CD14-positive monocyte (primary cell): ENCODE data around the gene GUCY1A1. TPM values are rescaled to one million over a fixed set of nuclear protein-coding genes. Genes with fewer than 3 reads are reported as not detected.

Experiments used
- DNase-seq, 3 donors: peaks; one replicate each; pipeline ENCODE4 v3.0.0-alpha.2; 2011 to 2022
- H2AFZ ChIP-seq: 2 replicates; pipeline ENCODE4 v1.6.0; 2012; ENCODE audit warnings: mild to moderate bottlenecking, low read depth, low read length, inconsistent platforms; ENCODE audit not compliant: insufficient read depth, poor library complexity, severe bottlenecking
- H3K27ac ChIP-seq, 2 donors: 1 replicate in 1 of 2; 2 replicates in 1 of 2; pipeline ENCODE4 v1.5.1; 2012 to 2013; ENCODE audit warnings: low read length in 2 of 2, control low read depth in 1 of 2, inconsistent platforms in 1 of 2, low read depth in 1 of 2, mild to moderate bottlenecking in 1 of 2
- H3K27me3 ChIP-seq, 2 donors: one replicate each; pipeline versions ENCODE4 v1.6.0 to v1.6.1; 2011 to 2013; ENCODE audit warnings: low read length in 2 of 2; ENCODE audit not compliant: control insufficient read depth in 2 of 2, insufficient read depth in 2 of 2
- H3K36me3 ChIP-seq, 2 donors: replicated peaks in 1 of 2; 1 replicate in 1 of 2; 2 replicates in 1 of 2; pipeline versions ENCODE4 v1.5.1 to v1.6.1; 2012 to 2013; ENCODE audit warnings: low read length in 2 of 2, control low read depth in 1 of 2, inconsistent platforms in 1 of 2, mild to moderate bottlenecking in 1 of 2; ENCODE audit not compliant: insufficient read depth in 2 of 2, control insufficient read depth in 1 of 2
- H3K4me1 ChIP-seq, 2 donors: 1 replicate in 1 of 2; 2 replicates in 1 of 2; pipeline versions ENCODE4 v1.5.1 to v1.6.1; 2012 to 2013; ENCODE audit warnings: low read length in 2 of 2, control low read depth in 1 of 2, inconsistent platforms in 1 of 2, mild to moderate bottlenecking in 1 of 2, moderate library complexity in 1 of 2; ENCODE audit not compliant: insufficient read depth in 2 of 2, control insufficient read depth in 1 of 2
- H3K4me2 ChIP-seq: replicated peaks from 2 replicates; pipeline ENCODE3; 2012; ENCODE audit warnings: low read length, moderate library complexity, mild to moderate bottlenecking; ENCODE audit not compliant: poor library complexity, severe bottlenecking; ENCODE audit errors: extremely low read depth
- H3K4me3 ChIP-seq, 3 experiments: fragments of 200-600 bp in 1 of 3; sonication (generic) in 1 of 3; replicated peaks in 1 of 3; 1 replicate in 2 of 3; 2 replicates in 1 of 3; pipeline ENCODE4 v1.5.1; 2011 to 2013; ENCODE audit warnings: low read length in 3 of 3, mild to moderate bottlenecking in 3 of 3, control low read depth in 2 of 3, low read depth in 2 of 3, inconsistent platforms in 1 of 3, moderate library complexity in 1 of 3
- H3K79me2 ChIP-seq: 2 replicates; pipeline ENCODE4 v1.6.0; 2012; ENCODE audit warnings: mild to moderate bottlenecking, control low read depth, inconsistent platforms, low read length, moderate library complexity; ENCODE audit not compliant: insufficient read depth
- H3K9ac ChIP-seq: 2 replicates; pipeline ENCODE4 v1.6.0; 2017; ENCODE audit warnings: low read length, mild to moderate bottlenecking; ENCODE audit not compliant: insufficient read depth, poor library complexity, severe bottlenecking
- H3K9me3 ChIP-seq, 2 donors: replicated peaks in 1 of 2; 1 replicate in 1 of 2; 2 replicates in 1 of 2; pipeline versions ENCODE4 v1.5.1 to v1.6.1; 2012 to 2013; ENCODE audit warnings: low read length in 2 of 2, control low read depth in 1 of 2; ENCODE audit not compliant: control insufficient read depth in 1 of 2, insufficient read depth in 1 of 2
- H4K20me1 ChIP-seq: 2 replicates; pipeline ENCODE4 v1.6.0; 2012; ENCODE audit warnings: mild to moderate bottlenecking, low read length, control low read depth, moderate library complexity; ENCODE audit not compliant: insufficient read depth
- H3K27ac Mint-ChIP-seq, 7 donors: one replicate each; pipeline ENCODE4 v1.8.0; 2020; ENCODE audit warnings: mild to moderate bottlenecking in 7 of 7, mixed read lengths in 7 of 7, moderate library complexity in 6 of 7, inconsistent platforms in 2 of 7
- H3K27me3 Mint-ChIP-seq, 3 donors: one replicate each; pipeline ENCODE4 v1.8.0; 2021 to 2022; ENCODE audit warnings: low read depth in 3 of 3, mild to moderate bottlenecking in 3 of 3, mixed read lengths in 3 of 3, moderate library complexity in 3 of 3, inconsistent platforms in 1 of 3
- H3K36me3 Mint-ChIP-seq, 2 donors: one replicate each; pipeline ENCODE4 v1.8.0; 2020; ENCODE audit warnings: mixed read lengths in 2 of 2, inconsistent platforms in 1 of 2, mild to moderate bottlenecking in 1 of 2
- H3K4me1 Mint-ChIP-seq: one replicate; pipeline ENCODE4 v1.8.0; 2020; ENCODE audit warnings: mild to moderate bottlenecking, mixed read lengths
- H3K4me3 Mint-ChIP-seq, 2 donors: one replicate each; pipeline ENCODE4 v1.8.0; 2020; ENCODE audit warnings: mild to moderate bottlenecking in 2 of 2, mixed read lengths in 2 of 2, moderate library complexity in 1 of 2
- H3K9me3 Mint-ChIP-seq, 7 donors: one replicate each; pipeline ENCODE4 v1.8.0; 2020 to 2022; ENCODE audit warnings: mixed read lengths in 7 of 7, mild to moderate bottlenecking in 6 of 7, moderate library complexity in 6 of 7, inconsistent platforms in 2 of 7
- WGBS: methylation state at CpG from one replicate; pipeline ENCODE4 v1.1.5; 2013; ENCODE audit warnings: missing lambda C conversion rate; ENCODE audit not compliant: insufficient coverage; 5-methylcytosine and 5-hydroxymethylcytosine counted together
- intact Hi-C, 2 donors: fragments of 100-400 bp; cut with micrococcal nuclease; formaldehyde crosslinking; loops; one replicate each; pipeline versions ENCODE4 v1.15.0 to v1.15.1; 2023
- polyA plus RNA-seq, 3 donors: library from polyadenylated mRNA; depleted of rRNA in 1 of 3; unstranded in 2 of 3; stranded (reverse) in 1 of 3; fragments of 300-500 nt in 2 of 3; fragments of >200 nt in 1 of 3; fragmentation: Illumina TruSeq in 2 of 3; gene quantifications; 1 replicate in 2 of 3; 2 replicates in 1 of 3; pipeline ENCODE4 v1.2.3, GENCODE V29; 2012 to 2021
- TF ChIP-seq, protein P1 (sequence below): fragments of 200-600 bp; IDR thresholded peaks from one replicate; pipeline ENCODE4 v1.8.0; 2022; ENCODE audit warnings: antibody characterized with exemption, mild to moderate bottlenecking

The GUCY1A1 gene
- polyA plus RNA-seq, 3 donors = 0.88 to 1.2 (median 0.95) TPM

GRCh38 chr4:155618183-155618838 is 48.3 kb upstream of the GUCY1A1 start:
- 47% methylated on average over 5 of the region's 8 CpGs for WGBS
- TF ChIP-seq, protein P1, sequence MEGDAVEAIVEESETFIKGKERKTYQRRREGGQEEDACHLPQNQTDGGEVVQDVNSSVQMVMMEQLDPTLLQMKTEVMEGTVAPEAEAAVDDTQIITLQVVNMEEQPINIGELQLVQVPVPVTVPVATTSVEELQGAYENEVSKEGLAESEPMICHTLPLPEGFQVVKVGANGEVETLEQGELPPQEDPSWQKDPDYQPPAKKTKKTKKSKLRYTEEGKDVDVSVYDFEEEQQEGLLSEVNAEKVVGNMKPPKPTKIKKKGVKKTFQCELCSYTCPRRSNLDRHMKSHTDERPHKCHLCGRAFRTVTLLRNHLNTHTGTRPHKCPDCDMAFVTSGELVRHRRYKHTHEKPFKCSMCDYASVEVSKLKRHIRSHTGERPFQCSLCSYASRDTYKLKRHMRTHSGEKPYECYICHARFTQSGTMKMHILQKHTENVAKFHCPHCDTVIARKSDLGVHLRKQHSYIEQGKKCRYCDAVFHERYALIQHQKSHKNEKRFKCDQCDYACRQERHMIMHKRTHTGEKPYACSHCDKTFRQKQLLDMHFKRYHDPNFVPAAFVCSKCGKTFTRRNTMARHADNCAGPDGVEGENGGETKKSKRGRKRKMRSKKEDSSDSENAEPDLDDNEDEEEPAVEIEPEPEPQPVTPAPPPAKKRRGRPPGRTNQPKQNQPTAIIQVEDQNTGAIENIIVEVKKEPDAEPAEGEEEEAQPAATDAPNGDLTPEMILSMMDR = no peak

DNA sequence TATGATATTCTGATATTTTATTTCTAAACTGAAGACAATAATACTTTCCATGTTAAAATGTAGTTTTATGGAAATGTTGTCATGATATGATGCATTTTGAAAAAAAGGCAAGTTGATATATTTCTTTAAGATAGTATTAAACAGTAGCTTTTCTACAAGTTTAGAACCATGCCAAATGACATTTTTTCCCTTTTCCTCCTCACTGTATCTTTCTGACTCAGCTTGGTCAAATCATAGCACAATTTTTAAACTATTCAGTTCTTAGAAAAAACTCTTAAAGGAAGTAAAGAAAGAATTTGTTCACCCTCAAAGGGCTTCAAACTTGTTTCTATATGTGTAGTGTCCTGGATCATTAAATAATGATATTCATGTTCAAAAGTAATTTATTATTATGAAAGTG is 46.0 kb upstream of the GUCY1A1 start:
- no peaks in the 10 kb centered on the region for H4K20me1 ChIP-seq
- Mint-ChIP-seq H3K27me3 (peaks cover 0 to 1% (median 0%) of the 10 kb centered on the region in 3 donors), H3K4me3 (no peak overlapping the region), H3K36me3 (no peaks in the 10 kb centered on the region), H3K4me1 (peaks cover 4% of the 10 kb centered on the region), H3K27ac (no peak overlapping the region), H3K9me3 (no peaks in the 10 kb centered on the region)
- H3K27me3 ChIP-seq = no peaks in the 10 kb centered on the region
- no peak overlapping the region for H2AFZ ChIP-seq
- no peak overlapping the region for H3K4me2 ChIP-seq
- H3K79me2 ChIP-seq = no peaks in the 10 kb centered on the region
- H3K27ac ChIP-seq = no peak overlapping the region
- TF ChIP-seq, protein P1 = no peak
- no peak overlapping the region for H3K4me3 ChIP-seq
- DNase-seq = no peak
- no peak overlapping the region for H3K9ac ChIP-seq
- no peaks in the 10 kb centered on the region for H3K36me3 ChIP-seq
- peaks cover 0 to 1% of the 10 kb centered on the region in 2 donors for H3K4me1 ChIP-seq
- no peaks in the 10 kb centered on the region for H3K9me3 ChIP-seq
- intact Hi-C loops = no loop called here

More at GRCh38 chr4:155618183-155618838, 48.3 kb upstream of the GUCY1A1 start:
- no peaks in the 10 kb centered on the region for H4K20me1 ChIP-seq
- no peaks in the 10 kb centered on the region for H3K79me2 ChIP-seq
- no peak overlapping the region for H3K9ac ChIP-seq
- no peaks in the 10 kb centered on the region for H3K27me3 ChIP-seq
- H3K4me1 ChIP-seq = peaks cover 6 to 10% of the 10 kb centered on the region in 2 donors
- no peak for DNase-seq
- H3K27me3 Mint-ChIP-seq = peaks cover 0 to 1% (median 0%) of the 10 kb centered on the region in 3 donors
- no peak overlapping the region for H3K27ac ChIP-seq
- H3K4me2 ChIP-seq = no peak overlapping the region
- no peaks in the 10 kb centered on the region for H3K36me3 ChIP-seq
- no peak overlapping the region for H3K27ac Mint-ChIP-seq
- no peaks in the 10 kb centered on the region for H3K9me3 ChIP-seq
- H3K4me1 Mint-ChIP-seq = peaks cover 14% of the 10 kb centered on the region
- no peaks in the 10 kb centered on the region for H3K36me3 Mint-ChIP-seq
- H2AFZ ChIP-seq = no peak overlapping the region
- H3K9me3 Mint-ChIP-seq = no peaks in the 10 kb centered on the region
- no peak overlapping the region for H3K4me3 Mint-ChIP-seq
- intact Hi-C loops = no loop called here
- H3K4me3 ChIP-seq = no peak overlapping the region
